CD14-positive monocyte (primary cell): ENCODE measurements around the gene MCFD2. TPM values are rescaled to one million over a fixed set of nuclear protein-coding genes. Genes with fewer than 3 reads are reported as not detected.

Source experiments
- DNase-seq, 3 donors: peaks; one replicate each; pipeline ENCODE4 v3.0.0-alpha.2; 2011 to 2022
- H2AFZ ChIP-seq: 2 replicates; pipeline ENCODE4 v1.6.0; 2012; ENCODE audit warnings: mild to moderate bottlenecking, low read depth, low read length, inconsistent platforms; ENCODE audit not compliant: insufficient read depth, poor library complexity, severe bottlenecking
- H3K27ac ChIP-seq, 2 donors: 1 replicate in 1 of 2; 2 replicates in 1 of 2; pipeline ENCODE4 v1.5.1; 2012 to 2013; ENCODE audit warnings: low read length in 2 of 2, control low read depth in 1 of 2, inconsistent platforms in 1 of 2, low read depth in 1 of 2, mild to moderate bottlenecking in 1 of 2
- H3K27me3 ChIP-seq, 2 donors: one replicate each; pipeline versions ENCODE4 v1.6.0 to v1.6.1; 2011 to 2013; ENCODE audit warnings: low read length in 2 of 2; ENCODE audit not compliant: control insufficient read depth in 2 of 2, insufficient read depth in 2 of 2
- H3K36me3 ChIP-seq, 2 donors: replicated peaks in 1 of 2; 1 replicate in 1 of 2; 2 replicates in 1 of 2; pipeline versions ENCODE4 v1.5.1 to v1.6.1; 2012 to 2013; ENCODE audit warnings: low read length in 2 of 2, control low read depth in 1 of 2, inconsistent platforms in 1 of 2, mild to moderate bottlenecking in 1 of 2; ENCODE audit not compliant: insufficient read depth in 2 of 2, control insufficient read depth in 1 of 2
- H3K4me1 ChIP-seq, 2 donors: 1 replicate in 1 of 2; 2 replicates in 1 of 2; pipeline versions ENCODE4 v1.5.1 to v1.6.1; 2012 to 2013; ENCODE audit warnings: low read length in 2 of 2, control low read depth in 1 of 2, inconsistent platforms in 1 of 2, mild to moderate bottlenecking in 1 of 2, moderate library complexity in 1 of 2; ENCODE audit not compliant: insufficient read depth in 2 of 2, control insufficient read depth in 1 of 2
- H3K4me2 ChIP-seq: replicated peaks from 2 replicates; pipeline ENCODE3; 2012; ENCODE audit warnings: low read length, moderate library complexity, mild to moderate bottlenecking; ENCODE audit not compliant: poor library complexity, severe bottlenecking; ENCODE audit errors: extremely low read depth
- H3K4me3 ChIP-seq, 3 experiments: fragments of 200-600 bp in 1 of 3; sonication (generic) in 1 of 3; replicated peaks in 1 of 3; 1 replicate in 2 of 3; 2 replicates in 1 of 3; pipeline ENCODE4 v1.5.1; 2011 to 2013; ENCODE audit warnings: low read length in 3 of 3, mild to moderate bottlenecking in 3 of 3, control low read depth in 2 of 3, low read depth in 2 of 3, inconsistent platforms in 1 of 3, moderate library complexity in 1 of 3
- H3K79me2 ChIP-seq: 2 replicates; pipeline ENCODE4 v1.6.0; 2012; ENCODE audit warnings: mild to moderate bottlenecking, control low read depth, inconsistent platforms, low read length, moderate library complexity; ENCODE audit not compliant: insufficient read depth
- H3K9ac ChIP-seq: 2 replicates; pipeline ENCODE4 v1.6.0; 2017; ENCODE audit warnings: low read length, mild to moderate bottlenecking; ENCODE audit not compliant: insufficient read depth, poor library complexity, severe bottlenecking
- H3K9me3 ChIP-seq, 2 donors: replicated peaks in 1 of 2; 1 replicate in 1 of 2; 2 replicates in 1 of 2; pipeline versions ENCODE4 v1.5.1 to v1.6.1; 2012 to 2013; ENCODE audit warnings: low read length in 2 of 2, control low read depth in 1 of 2; ENCODE audit not compliant: control insufficient read depth in 1 of 2, insufficient read depth in 1 of 2
- H4K20me1 ChIP-seq: 2 replicates; pipeline ENCODE4 v1.6.0; 2012; ENCODE audit warnings: mild to moderate bottlenecking, low read length, control low read depth, moderate library complexity; ENCODE audit not compliant: insufficient read depth
- H3K27ac Mint-ChIP-seq, 7 donors: one replicate each; pipeline ENCODE4 v1.8.0; 2020; ENCODE audit warnings: mild to moderate bottlenecking in 7 of 7, mixed read lengths in 7 of 7, moderate library complexity in 6 of 7, inconsistent platforms in 2 of 7
- H3K27me3 Mint-ChIP-seq, 3 donors: one replicate each; pipeline ENCODE4 v1.8.0; 2021 to 2022; ENCODE audit warnings: low read depth in 3 of 3, mild to moderate bottlenecking in 3 of 3, mixed read lengths in 3 of 3, moderate library complexity in 3 of 3, inconsistent platforms in 1 of 3
- H3K36me3 Mint-ChIP-seq, 2 donors: one replicate each; pipeline ENCODE4 v1.8.0; 2020; ENCODE audit warnings: mixed read lengths in 2 of 2, inconsistent platforms in 1 of 2, mild to moderate bottlenecking in 1 of 2
- H3K4me1 Mint-ChIP-seq: one replicate; pipeline ENCODE4 v1.8.0; 2020; ENCODE audit warnings: mild to moderate bottlenecking, mixed read lengths
- H3K4me3 Mint-ChIP-seq, 2 donors: one replicate each; pipeline ENCODE4 v1.8.0; 2020; ENCODE audit warnings: mild to moderate bottlenecking in 2 of 2, mixed read lengths in 2 of 2, moderate library complexity in 1 of 2
- H3K9me3 Mint-ChIP-seq, 7 donors: one replicate each; pipeline ENCODE4 v1.8.0; 2020 to 2022; ENCODE audit warnings: mixed read lengths in 7 of 7, mild to moderate bottlenecking in 6 of 7, moderate library complexity in 6 of 7, inconsistent platforms in 2 of 7
- CTCF ChIP-seq: fragments of 200-600 bp; IDR thresholded peaks from one replicate; pipeline ENCODE4 v1.8.0; 2022; ENCODE audit warnings: antibody characterized with exemption, mild to moderate bottlenecking
- WGBS: methylation state at CpG from one replicate; pipeline ENCODE4 v1.1.5; 2013; ENCODE audit warnings: missing lambda C conversion rate; ENCODE audit not compliant: insufficient coverage; 5-methylcytosine and 5-hydroxymethylcytosine counted together
- intact Hi-C, 2 donors: fragments of 100-400 bp; cut with micrococcal nuclease; formaldehyde crosslinking; loops; one replicate each; pipeline versions ENCODE4 v1.15.0 to v1.15.1; 2023
- polyA plus RNA-seq, 3 donors: library from polyadenylated mRNA; depleted of rRNA in 1 of 3; unstranded in 2 of 3; stranded (reverse) in 1 of 3; fragments of 300-500 nt in 2 of 3; fragments of >200 nt in 1 of 3; fragmentation: Illumina TruSeq in 2 of 3; gene quantifications; 1 replicate in 2 of 3; 2 replicates in 1 of 3; pipeline ENCODE4 v1.2.3, GENCODE V29; 2012 to 2021

Gene MCFD2
- polyA plus RNA-seq, 3 donors, result 23.8 to 38.5 (median 33.6) TPM

GRCh38 chr2:46893269-46893939, 22.2 kb downstream of the MCFD2 start:
- Histone ChIP-seq H3K4me2 (no peak overlapping the region), H3K4me1 (peaks cover 0 to 5% of the 10 kb centered on the region in 2 donors), H3K36me3 (no peaks in the 10 kb centered on the region), H2AFZ (no peak overlapping the region), H3K9ac (no peak overlapping the region), H3K79me2 (no peaks in the 10 kb centered on the region), H3K9me3 (no peaks in the 10 kb centered on the region), H3K27ac (no peak overlapping the region), H4K20me1 (no peaks in the 10 kb centered on the region), H3K27me3 (no peaks in the 10 kb centered on the region), H3K4me3 (no peak overlapping the region)
- Mint-ChIP-seq H3K36me3 (no peaks in the 10 kb centered on the region), H3K4me3 (no peak overlapping the region), H3K9me3 (peaks cover 0 to 3% (median 0%) of the 10 kb centered on the region in 7 donors), H3K27ac (no peak overlapping the region), H3K27me3 (peaks cover 0 to 5% (median 2%) of the 10 kb centered on the region in 3 donors), H3K4me1 (peaks cover 3% of the 10 kb centered on the region)
- WGBS, result 90% methylated on average over 2 of the region's 3 CpGs
- DNase-seq, result no peak
- intact Hi-C loops, result no loop called here
- no peak for TF ChIP-seq CTCF

DNA sequence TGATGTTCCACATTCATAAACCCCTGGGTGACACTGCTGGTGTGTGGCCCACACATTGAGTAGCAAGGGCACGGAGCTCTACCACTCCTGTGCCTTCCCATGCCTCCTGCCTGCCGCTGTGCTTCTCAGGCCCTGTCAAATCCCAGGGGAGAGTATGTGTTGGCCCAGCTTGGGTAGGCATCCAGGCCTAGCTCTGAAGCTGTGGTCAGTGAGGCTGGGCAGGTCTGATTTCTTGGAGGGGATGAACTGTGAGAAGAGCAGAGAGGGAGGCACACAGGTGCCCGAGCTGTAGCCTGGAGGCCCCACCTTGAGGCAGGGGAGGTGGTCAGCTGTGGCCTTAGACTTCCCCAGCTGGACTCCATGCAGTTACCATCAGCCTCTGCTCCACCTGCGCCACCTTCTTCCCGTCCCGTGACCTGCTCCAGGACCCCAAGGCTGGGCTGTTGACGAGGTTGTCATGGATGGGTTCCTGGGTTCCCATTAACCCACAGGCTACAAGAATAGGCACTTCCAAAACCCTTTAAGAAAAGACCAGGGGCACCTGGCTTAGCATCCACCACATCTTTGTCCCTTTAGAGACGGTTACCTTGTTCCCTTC, 23.6 kb downstream of the MCFD2 start:
- Histone ChIP-seq H3K36me3 (no peaks in the 10 kb centered on the region), H3K79me2 (no peaks in the 10 kb centered on the region), H3K9ac (no peak overlapping the region), H3K4me1 (peaks cover 0 to 5% of the 10 kb centered on the region in 2 donors), H3K27me3 (no peaks in the 10 kb centered on the region), H4K20me1 (no peaks in the 10 kb centered on the region), H3K4me3 (no peak overlapping the region), H3K9me3 (no peaks in the 10 kb centered on the region), H3K4me2 (no peak overlapping the region), H3K27ac (no peak overlapping the region), H2AFZ (no peak overlapping the region)
- TF ChIP-seq CTCF, result no peak
- Mint-ChIP-seq H3K4me3 (no peak overlapping the region), H3K9me3 (peaks cover 0 to 3% (median 0%) of the 10 kb centered on the region in 7 donors), H3K27me3 (peaks cover 0 to 5% (median 2%) of the 10 kb centered on the region in 3 donors), H3K4me1 (peaks cover 3% of the 10 kb centered on the region), H3K36me3 (no peaks in the 10 kb centered on the region), H3K27ac (peak overlapping the region in 1 of 7 donors; percentile 36)
- WGBS, result 97% methylated on average over 8 of the region's 8 CpGs
- intact Hi-C loops, result no loop called here
- no peak for DNase-seq
